ENCODE measurements around the gene RAB11FIP5. TPM values are rescaled to one million over a fixed set of nuclear protein-coding genes. Genes with fewer than 3 reads are reported as not detected.

The RAB11FIP5 gene
- total and polyA plus RNA-seq, 10 of the 15 experiments (the other 5 are each of a cell fraction or from before 2014, with no cell fraction given): 0.03 to 0.20 (median 0.06) TPM; not detected in 6

GRCh38 chr2:73122536-73122935 lies 9.8 kb upstream of the RAB11FIP5 start:
- H3K4me3 ChIP-seq: no peak overlapping the region
- no peak for DNase-seq (ENCODE audit: low read depth, low spot score)
- no peaks in the 10 kb centered on the region for H3K36me3 ChIP-seq (ENCODE audit: control insufficient read depth in 2 of 2, insufficient read depth in 2 of 2, low read length in 1 of 2)
- intact Hi-C loops (cut with micrococcal nuclease; ENCODE audit: unreplicated experiment): no loop called here
- H3K27ac ChIP-seq (ENCODE audit: control insufficient read depth, insufficient read depth): no peak overlapping the region
- 0% methylated on average over 1 of the region's 1 CpG for WGBS (ENCODE audit: insufficient coverage, insufficient replicate concordance, low lambda C conversion rate, missing lambda C conversion rate)
- CTCF ChIA-PET: no interaction called here
- no peaks in the 10 kb centered on the region for H3K4me1 ChIP-seq (ENCODE audit: control insufficient read depth, insufficient read depth, low read length)
- ATAC-seq: no peak
- no peaks in the 10 kb centered on the region for H4K20me1 ChIP-seq (ENCODE audit: control insufficient read depth, insufficient read depth)
- H3K9ac ChIP-seq (ENCODE audit: control insufficient read depth, insufficient read depth, low read length): no peak overlapping the region
- no peak overlapping the region for H2AFZ ChIP-seq (ENCODE audit: control insufficient read depth, low read depth, low read length)
- BruUV-seq (replicated peaks): no TSS peak
- no peak for FAIRE-seq
- H3K9me3 ChIP-seq (replicated peaks; ENCODE audit: control insufficient read depth, insufficient read depth, low read length): no peaks in the 10 kb centered on the region
- POLR2A ChIA-PET: no interaction called here
- RAD21 ChIA-PET (ENCODE audit: unreplicated experiment): no interaction called here
- in situ Hi-C loops (cut with MboI): no loop called here
- TF ChIP-seq PKNOX1 (IDR thresholded peaks at IDR 0.05): no peak
- no peak for TF ChIP-seq MXI1 (IDR thresholded peaks at IDR 0.05; ENCODE audit: low read depth, low read length)
- TF ChIP-seq PRDM15 (CRISPR knock-in tag; IDR thresholded peaks at IDR 0.05): no peak
- TF ChIP-seq SMAD5 (IDR thresholded peaks at IDR 0.05; ENCODE audit: low read depth): no peak
- no peak for TF ChIP-seq IRF4 (IDR thresholded peaks at IDR 0.05; ENCODE audit: low read depth, low read length)
- no peak for TF ChIP-seq STAT3 (IDR thresholded peaks at IDR 0.05; ENCODE audit: low read depth, low read length)
- TF ChIP-seq, protein P1, sequence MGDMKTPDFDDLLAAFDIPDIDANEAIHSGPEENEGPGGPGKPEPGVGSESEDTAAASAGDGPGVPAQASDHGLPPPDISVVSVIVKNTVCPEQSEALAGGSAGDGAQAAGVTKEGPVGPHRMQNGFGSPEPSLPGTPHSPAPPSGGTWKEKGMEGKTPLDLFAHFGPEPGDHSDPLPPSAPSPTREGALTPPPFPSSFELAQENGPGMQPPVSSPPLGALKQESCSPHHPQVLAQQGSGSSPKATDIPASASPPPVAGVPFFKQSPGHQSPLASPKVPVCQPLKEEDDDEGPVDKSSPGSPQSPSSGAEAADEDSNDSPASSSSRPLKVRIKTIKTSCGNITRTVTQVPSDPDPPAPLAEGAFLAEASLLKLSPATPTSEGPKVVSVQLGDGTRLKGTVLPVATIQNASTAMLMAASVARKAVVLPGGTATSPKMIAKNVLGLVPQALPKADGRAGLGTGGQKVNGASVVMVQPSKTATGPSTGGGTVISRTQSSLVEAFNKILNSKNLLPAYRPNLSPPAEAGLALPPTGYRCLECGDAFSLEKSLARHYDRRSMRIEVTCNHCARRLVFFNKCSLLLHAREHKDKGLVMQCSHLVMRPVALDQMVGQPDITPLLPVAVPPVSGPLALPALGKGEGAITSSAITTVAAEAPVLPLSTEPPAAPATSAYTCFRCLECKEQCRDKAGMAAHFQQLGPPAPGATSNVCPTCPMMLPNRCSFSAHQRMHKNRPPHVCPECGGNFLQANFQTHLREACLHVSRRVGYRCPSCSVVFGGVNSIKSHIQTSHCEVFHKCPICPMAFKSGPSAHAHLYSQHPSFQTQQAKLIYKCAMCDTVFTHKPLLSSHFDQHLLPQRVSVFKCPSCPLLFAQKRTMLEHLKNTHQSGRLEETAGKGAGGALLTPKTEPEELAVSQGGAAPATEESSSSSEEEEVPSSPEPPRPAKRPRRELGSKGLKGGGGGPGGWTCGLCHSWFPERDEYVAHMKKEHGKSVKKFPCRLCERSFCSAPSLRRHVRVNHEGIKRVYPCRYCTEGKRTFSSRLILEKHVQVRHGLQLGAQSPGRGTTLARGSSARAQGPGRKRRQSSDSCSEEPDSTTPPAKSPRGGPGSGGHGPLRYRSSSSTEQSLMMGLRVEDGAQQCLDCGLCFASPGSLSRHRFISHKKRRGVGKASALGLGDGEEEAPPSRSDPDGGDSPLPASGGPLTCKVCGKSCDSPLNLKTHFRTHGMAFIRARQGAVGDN (IDR thresholded peaks at IDR 0.05): no peak
- TF ChIP-seq BACH1 (IDR thresholded peaks at IDR 0.05; ENCODE audit: borderline replicate concordance): no peak
- TF ChIP-seq YBX1 (IDR thresholded peaks at IDR 0.05): no peak
- no peak for TF ChIP-seq ZBED1 (IDR thresholded peaks at IDR 0.05; ENCODE audit: borderline replicate concordance)
- TF ChIP-seq RUNX3 (IDR thresholded peaks at IDR 0.05; ENCODE audit: low read length): no peak
- TF ChIP-seq ZNF217 (IDR thresholded peaks at IDR 0.05): no peak
- TF ChIP-seq STAT1 (conservative IDR thresholded peaks at IDR 0.05): no peak
- no peaks in the 10 kb centered on the region for H3K79me2 ChIP-seq (ENCODE audit: control insufficient read depth, insufficient read depth, low read length)
- no peak overlapping the region for H3K4me2 ChIP-seq (ENCODE audit: control insufficient read depth, insufficient read depth)
- SMC1A ChIA-PET (ENCODE audit: uncharacterized antibody, unreplicated experiment): no interaction called here
- H3K27me3 ChIP-seq (replicated peaks in 1 of 2; ENCODE audit: control insufficient read depth in 2 of 2, insufficient read depth in 2 of 2, low read length in 1 of 2): no peaks in the 10 kb centered on the region; a peak in 1 of 4 replicates
